Prostate gland (tissue), 2 donors: Measurements from ENCODE around the gene GNAZ.

Source experiments
- POLR2AphosphoS5 ChIP-seq: sonication (generic); formaldehyde crosslinking; IDR thresholded peaks from one replicate; pipeline ENCODE4 v1.6.1; 2017; ENCODE audit warnings: antibody characterized with exemption
- TF ChIP-seq, protein P1 (sequence below), 4 experiments: fragments of 200-600 bp in 2 of 4; fragments of 450-650 bp in 2 of 4; sonication (generic) in 2 of 4; IDR thresholded peaks; 1 replicate in 3 of 4; 2 replicates in 1 of 4; pipeline ENCODE4 v1.5.1; 2016 to 2019; ENCODE audit warnings: antibody characterized with exemption in 4 of 4, mild to moderate bottlenecking in 2 of 4, moderate library complexity in 2 of 4

DNA sequence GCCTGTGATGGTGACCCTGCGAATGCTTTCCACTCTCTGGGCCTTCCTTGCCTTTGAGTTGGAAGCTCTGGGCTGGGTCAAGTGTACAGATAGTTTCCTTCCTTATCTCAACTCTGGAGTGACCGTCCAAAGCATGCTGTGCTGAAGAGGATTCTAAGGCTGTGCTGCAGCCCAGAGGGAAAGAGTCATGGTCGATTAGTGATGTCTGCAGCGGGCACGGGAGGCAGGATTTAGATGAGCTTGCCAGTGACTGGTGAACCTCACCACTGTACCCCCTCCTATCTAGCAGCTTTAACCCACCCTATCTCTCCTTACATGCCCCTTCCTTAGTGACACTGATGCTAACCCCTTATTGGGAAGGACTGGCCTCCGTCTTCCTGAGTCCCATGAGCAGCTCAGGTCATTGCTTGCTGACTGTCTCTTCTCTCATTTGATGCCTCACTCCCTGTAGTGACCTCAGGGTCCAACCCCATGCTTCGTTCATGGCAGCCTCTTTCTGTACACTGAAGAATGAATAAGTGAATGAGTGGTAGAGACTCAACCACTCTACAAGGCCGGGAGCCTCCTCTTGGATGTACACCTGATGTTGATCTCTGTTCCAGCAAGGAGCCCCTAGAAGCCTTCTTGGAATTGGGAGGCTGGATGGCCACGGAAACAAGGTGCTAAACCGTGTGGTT is 6.7 kb downstream of the GNAZ start:
- TF ChIP-seq, protein P1, sequence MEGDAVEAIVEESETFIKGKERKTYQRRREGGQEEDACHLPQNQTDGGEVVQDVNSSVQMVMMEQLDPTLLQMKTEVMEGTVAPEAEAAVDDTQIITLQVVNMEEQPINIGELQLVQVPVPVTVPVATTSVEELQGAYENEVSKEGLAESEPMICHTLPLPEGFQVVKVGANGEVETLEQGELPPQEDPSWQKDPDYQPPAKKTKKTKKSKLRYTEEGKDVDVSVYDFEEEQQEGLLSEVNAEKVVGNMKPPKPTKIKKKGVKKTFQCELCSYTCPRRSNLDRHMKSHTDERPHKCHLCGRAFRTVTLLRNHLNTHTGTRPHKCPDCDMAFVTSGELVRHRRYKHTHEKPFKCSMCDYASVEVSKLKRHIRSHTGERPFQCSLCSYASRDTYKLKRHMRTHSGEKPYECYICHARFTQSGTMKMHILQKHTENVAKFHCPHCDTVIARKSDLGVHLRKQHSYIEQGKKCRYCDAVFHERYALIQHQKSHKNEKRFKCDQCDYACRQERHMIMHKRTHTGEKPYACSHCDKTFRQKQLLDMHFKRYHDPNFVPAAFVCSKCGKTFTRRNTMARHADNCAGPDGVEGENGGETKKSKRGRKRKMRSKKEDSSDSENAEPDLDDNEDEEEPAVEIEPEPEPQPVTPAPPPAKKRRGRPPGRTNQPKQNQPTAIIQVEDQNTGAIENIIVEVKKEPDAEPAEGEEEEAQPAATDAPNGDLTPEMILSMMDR (IDR thresholded peaks at IDR 0.05): no peak
- TF ChIP-seq POLR2AphosphoS5: no peak
